Stimulated activated CD4-positive, alpha-beta T cell treated with anti-CD3 and anti-CD28 coated beads, Interleukin-15, amount 100 ng/mL, for 1 hour (primary cell): Measurements from ENCODE around the gene KRT2.

Experiments used
- DNase-seq, 2 donors: peaks; one replicate each; pipeline ENCODE4 v3.0.0-alpha.2; 2020; ENCODE audit warnings: low read depth in 1 of 2, low spot score in 1 of 2

Gene KRT2

DNA sequence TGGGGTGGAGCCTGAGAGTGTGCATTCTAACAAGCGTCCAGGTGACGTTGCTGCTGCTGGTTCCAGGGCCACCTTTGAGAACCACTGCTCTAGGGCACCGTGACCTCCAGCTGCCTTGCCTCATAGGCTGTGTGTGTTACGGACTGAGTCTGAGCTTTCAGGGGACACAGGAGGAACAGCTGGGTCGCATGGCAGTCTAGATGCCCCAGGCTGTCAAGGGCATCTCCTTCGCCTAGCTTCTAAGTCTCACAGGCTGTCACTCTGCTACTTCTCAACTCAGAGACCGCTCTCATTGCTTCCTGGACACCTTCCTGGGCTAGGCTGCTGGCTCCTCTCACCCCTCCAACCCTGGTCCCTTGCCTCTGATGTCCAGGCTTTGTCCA is 34.6 kb downstream of the KRT2 start:
- DNase-seq, result no peak

DNA sequence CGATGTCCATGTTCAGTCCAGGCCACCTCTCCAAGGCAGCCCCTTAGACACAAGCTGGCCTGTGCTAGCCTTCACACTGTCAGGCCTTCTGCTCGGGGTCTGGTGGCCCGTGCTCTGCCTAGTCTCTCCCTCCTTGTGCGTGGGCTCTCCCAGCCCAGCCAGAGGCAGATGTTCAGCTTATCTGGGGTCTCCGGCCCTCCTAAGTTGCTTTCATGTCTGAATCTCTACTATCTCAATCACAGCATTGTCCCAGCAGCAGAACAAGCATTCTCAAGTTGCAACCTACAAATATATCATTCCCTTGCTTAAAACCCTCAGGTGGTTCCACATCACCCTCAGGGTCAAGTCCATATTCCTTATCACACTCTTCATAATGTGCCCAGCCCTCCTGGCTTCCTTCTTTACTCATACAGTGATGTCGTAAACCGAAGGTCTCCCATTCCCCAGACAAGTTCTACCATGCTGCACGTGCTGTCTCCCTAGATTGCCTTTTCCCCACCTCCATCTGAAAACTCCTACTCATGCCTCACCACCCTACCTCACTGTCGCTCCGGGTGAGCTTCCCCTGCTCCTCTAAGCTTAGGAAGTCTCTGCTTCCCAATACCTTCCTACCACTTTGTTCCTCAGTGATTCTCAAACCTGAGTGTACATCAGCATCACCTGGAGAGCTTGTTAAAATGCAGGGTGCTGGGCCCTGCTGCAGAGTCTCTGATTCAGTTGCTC is 35.2 kb downstream of the KRT2 start:
- no peak for DNase-seq

DNA sequence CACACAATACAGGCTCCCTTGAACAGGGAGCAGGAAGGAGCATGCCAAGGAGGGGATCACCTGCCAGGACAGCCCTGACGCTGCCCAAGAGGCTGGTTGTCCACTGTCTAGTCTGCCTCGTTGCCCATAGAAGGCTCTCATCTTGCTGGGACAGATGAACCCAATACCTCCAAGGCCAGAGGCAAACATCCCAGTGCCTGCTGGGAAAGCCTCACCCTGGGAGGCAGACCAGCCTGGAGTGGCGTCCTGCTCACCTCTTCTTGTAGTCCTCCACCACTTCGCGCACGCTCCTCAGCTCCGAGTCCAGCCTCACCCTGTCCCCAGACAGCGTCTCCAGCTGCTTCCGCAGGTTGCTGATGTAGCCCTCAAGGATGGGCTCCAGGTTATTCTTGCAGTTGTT is 36.1 kb downstream of the KRT2 start:
- no peak for DNase-seq

DNA sequence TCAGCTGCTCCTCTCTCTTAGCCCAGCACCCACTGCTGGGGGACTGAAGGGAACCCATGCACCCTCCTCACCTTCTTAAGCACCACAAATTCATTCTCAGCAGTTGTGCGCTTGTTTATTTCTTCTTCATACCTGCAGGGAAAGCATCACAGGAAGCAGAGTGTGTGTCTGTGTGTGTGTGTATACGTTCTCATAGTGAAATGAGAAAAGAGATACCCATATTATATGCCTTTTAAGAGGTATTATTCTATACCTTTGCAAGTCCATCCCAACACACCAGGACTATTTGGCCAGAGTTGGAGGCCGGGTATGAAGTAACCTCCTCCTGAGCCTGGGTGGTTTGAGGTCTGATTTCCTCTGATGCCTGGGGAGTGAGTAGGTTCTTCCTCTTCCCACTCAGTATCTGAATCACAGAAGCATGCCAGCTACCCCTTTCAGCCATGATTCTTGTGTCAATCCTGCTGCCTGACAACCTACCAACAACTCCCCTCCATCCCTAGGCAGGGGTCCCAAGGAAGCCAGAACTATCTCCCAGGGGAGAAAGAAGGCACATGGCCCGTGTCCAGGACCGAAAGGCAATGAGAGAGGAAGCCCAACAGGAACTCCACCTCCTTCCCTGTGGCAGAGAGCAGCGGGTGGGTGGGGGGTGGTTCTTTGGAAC is 36.7 kb downstream of the KRT2 start:
- no peak for DNase-seq

DNA sequence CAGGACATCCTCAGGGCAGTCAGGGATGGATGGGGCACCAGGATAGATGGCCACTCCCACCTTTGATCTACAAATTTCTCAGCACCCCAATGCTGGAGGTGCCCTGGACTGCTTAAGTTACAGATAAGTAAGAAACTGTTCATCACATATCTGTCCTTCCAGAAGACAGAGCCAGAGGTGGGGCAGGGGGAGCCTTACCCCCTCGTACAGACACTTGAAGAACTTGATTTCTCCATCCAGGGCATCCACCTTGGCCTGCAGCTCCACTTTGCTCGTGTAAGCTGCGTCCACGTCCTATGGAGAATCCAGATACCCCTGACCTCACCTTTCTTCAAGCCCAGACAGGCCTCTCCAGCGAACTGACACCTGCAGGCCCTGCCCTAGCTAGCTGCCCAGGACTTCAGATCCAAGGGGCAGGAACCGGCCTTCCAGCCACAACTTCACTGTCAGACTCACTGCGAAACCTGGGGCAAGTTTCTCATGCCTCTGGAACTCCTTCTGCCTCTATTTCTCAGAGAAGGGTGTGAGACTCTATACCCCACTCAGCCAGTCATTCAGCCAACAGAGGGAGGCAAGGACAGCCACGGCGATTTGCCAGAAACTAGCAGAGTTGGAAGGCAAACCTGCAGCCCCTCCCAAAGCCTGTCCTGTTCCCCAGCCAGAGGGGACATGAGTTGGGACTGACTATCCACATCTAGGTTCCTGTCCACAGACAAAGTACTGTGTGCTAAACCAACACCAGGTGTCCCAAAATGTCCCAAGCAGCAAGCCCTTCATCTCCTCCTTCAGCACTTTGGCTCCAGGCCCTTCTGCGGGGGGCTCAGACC is 37.4 kb downstream of the KRT2 start:
- no peak for DNase-seq

DNA sequence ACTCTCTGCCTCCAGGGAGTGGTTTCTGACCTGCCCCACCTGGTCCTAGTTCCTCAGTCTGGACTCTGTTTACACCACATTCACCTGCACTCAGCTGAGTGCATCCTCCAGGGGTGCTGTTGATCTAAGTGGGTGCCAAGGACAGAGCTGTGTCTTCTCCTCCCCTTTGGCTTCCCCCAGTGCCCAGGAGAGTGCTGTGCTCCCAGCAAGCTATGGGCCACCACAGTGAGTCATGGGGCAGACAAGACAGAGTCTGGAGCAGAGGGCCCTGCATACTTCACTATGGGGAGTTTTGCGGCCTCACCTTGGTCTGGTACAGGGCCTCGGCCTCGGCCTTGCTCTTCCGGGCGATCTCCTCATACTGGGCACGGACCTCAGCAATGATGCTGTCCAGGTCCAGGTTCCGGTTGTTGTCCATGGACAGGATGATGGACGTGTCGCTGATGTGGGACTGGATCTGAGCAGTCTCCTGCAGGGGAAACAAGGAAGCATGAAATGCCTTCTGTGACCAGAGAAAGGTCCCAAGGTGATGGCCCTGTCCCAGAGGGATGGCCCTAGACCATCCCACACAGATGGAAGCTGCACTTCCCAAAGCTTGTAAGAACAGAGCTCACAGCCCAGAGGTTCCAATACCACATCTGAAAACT is 38.5 kb downstream of the KRT2 start:
- DNase-seq, result no peak

DNA sequence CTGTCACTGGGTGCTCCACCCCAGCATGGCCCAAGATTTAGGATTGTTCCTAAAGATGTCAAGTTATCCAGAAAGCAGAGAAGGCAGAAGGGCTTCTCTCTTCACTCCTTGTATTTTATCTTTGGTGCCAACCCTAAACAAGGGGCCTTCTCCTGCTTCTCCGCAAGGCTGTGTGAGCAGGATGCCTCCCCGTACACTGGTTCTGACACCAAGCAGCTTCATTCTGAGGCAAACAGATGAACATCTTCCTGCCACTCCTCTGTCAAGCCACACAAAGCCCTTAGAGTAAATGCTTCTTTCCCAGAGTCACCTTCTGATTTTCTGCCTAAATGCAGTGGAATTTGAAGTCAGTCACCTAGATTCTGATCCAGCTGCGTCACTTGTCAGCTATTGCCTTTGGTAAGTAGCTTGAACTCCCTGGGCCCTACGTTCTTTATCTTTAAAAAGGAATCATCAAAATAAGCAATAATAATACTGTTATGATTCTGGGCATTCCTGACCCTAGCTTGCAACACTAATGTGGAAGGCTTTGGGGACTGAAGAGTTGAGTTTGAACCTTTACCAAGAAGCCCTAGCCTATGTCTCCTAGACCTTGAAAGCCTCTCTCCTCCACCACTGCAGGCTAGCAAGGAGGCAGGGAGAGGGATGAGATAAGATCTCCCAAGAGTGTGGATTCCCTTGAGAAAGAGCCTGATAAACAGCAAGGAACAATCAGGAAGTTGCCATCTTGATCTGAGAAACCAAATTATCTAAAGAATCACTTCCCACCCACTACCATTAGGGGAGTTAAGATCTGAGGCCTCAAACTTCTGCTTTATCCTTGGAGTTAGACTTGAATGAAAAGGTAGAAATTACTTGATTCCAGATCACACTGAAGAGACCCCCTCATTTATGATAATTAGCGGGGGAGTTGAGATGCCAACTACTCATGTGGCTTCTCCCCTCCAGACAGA is 39.3 kb downstream of the KRT2 start:
- no peak for DNase-seq

DNA sequence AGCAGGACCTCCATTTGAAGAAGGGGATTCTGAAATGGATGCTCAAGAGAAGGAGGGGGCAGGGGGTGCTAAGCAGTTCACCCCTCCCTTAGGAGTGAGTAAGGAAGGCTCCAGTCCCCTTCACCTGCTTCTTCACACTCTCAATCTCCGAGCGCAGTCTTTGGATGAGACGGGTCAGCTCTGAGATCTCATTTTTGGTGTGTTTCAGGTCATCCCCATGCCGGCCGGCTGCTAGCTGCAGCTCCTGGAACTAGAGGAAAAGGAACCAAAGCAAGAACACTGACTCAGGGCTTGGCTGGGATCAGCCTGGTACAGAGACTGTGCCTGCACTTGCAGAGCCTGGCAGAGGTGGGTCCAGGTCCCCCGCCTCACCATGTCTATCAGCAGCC is 40.9 kb downstream of the KRT2 start:
- DNase-seq, result no peak

DNA sequence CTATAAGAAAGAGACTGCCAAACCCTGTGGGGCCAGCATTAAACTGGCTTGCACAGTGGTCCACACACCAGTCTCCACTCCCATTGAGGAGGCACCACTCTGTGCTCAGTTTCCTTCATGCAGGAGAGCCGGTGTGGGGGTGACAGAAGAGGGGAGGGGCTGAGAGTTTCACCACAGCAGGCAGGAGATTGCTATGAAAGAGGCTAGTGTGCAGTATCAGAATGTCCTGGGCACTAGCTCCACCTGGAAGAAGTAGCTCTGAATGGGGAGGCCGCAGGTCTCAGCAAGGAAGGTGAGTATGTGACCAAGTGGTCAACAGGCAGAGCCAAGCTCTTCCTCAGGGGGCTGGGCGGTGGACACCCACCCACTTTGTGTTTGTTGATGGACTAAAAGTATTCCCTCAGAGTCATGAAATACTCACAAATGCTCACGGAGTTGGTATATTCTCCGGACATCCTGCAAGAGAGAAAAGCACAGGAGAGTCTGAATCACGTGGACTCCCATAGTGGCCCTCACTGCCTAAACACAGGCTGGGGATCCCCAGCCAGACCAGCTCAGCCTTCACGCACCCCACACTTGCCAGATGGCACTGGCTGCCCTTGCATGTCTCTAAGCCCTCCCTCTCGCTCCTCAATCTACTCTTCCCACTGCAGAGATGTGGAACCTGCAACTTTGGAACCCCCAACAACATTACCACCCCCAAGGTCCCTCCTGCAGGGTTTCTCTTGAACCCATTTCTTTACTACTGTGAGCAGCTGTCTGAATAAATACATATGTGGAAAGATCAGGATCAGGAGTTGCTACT is 43.0 kb downstream of the KRT2 start:
- no peak for DNase-seq

DNA sequence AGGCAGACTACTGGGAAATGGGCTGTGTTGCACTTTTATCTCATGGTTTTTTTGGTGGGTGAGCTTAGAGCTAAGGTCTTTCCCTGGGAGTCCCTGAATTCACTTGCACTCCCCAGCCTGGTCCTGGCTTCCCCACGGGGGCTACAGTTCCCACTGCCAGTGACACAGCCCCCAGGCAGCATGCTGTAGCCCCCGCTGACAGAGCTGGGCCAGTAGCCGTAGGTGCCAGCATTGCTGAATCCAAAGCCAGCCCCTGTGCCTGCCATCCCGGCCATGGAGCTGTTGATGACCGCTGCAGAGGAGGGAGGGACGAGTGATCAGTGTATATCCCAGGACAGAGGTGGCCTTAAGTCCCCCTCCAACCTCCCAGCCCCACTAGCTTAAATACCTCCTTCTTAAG is 43.9 kb downstream of the KRT2 start:
- no peak for DNase-seq

DNA sequence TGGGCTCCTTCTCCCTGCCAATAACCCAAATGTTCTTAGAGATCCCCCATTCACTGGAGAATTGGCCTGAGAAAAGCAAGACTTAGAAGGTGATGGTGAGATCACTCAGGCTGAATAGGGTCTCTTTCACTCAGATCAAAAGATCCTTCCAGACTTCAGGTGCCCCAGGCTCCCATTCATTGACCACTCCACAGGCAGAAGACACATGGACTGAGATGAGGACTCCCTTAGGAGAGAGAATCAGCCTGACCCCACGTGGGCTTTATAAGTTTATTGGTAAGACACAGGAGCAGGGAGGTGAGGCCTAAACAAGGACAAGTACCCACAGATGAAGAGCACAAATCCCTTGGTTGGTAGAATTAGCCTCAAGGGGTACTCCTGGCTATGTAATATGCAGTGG is 44.7 kb downstream of the KRT2 start:
- no peak for DNase-seq

DNA sequence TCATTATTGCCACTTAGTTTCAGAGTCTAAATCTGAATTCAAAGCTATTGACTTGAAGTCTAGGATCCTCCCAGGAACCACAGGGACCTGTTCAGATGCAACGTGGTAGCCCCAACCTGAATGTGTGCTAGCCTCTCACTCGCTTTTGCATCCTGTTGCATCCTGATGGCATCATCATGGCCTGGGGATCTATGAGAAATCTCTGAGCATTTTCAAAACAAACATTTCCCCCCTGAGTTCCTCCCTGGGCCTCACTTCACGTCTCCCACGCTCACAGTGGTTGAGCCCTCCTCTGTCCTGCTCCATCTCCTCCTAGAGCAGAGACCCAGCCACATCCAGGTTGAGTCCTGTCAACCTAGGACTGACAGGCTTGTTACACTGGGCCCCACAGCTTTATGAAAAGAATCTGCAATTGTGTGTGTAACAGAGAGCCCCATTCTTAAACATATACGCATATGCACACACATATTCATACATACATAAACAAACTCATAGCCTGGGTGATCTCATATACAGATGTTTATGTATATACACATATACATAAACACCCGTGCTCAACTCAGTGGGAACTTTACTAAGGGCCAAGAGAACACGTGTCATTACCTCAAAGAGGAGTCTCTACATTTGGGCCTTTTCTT is 45.3 kb downstream of the KRT2 start:
- no peak for DNase-seq

DNA sequence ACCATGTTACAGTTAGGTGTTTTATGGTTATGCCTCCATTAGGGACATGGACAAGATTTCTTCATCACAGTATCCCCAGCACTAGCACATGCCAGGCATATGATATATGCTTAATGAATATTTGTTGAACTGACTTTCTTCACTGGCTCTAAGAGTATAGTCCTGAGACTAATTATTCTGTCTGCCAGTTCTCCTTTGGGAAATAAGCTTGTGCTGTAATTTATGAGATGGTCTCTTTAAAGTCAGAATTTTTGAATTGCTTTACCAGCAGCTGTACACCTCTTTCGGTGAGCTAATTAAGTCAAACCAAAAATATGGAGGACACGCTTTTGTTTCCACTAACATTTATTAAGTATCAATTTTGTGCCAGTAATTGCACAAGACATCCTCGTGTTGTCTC is 45.9 kb downstream of the KRT2 start:
- no peak for DNase-seq

DNA sequence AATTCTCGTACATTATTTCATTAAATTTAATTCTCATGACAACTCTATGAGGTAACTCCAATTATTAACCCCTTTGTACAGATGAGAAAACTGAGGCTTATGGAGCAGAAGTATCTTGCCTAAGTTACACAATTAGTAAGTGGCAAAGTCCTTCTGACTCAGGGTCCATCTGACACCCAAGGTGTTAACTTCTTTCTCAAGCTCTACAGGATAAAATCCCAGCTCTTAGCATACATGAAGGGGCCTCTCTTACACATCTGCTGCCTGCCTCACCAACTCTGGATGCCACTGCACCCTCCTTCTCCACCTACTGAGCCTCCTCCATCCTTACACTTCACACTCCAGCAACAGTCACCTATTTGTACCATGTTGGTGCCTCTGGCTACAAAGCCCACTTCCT is 46.5 kb downstream of the KRT2 start:
- DNase-seq, result no peak

DNA sequence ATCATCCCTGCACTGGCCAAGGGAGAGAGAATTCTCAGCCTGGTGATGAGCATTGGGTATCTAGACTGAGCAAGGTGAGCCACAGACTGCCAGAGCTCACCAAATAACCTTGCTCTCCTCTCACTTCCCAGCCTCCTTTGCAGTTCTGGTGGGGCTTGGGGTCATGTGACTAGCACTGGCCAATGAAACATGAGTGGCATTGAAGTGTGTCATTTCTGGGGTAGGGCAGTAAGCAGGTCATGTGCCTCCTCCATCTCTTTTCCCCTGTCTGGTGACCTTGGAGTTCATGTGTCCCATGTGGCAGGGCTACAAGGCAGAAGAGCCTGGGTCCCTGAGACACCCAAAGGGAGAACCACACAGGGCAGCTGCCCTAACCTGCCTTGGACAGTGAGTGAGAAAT is 47.2 kb downstream of the KRT2 start:
- no peak for DNase-seq

DNA sequence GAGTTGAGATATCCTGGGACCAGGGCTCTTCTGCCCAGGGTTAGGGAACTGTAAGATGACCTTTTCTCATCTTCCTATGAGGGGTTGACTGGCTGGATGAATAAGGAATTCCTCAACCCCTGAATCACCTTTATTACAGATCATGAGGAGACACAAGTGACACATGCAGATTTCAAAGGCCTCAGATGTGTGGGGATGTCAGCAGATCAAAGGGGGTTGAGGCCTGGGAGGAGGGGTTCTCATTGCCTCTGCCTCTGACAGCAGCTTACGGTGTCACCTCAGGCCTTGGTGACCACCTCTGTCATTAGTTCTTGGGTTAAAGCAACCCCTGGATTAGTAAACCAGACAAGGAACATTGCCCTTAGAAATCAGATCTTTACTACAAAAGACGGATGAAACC is 48.7 kb downstream of the KRT2 start:
- no peak for DNase-seq

DNA sequence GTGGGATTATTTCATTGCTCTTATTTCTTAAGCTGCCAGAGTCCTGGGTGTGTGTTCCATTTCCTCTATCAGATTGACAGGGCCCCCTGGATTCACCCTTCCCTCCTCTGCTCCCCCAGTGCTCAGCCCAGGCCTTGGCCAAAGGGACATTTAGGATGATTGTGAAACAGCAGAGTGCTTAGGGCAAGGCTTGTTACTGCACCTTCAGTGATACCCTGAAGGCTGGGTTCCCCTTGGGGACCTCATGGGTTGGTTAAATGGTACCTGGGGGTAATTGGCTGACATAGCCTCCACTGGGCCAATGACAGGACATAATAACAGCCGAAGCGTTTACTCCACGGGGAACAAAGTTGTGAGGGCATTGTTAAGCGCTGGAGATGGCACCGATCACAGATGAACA is 49.5 kb downstream of the KRT2 start:
- DNase-seq, result no peak

DNA sequence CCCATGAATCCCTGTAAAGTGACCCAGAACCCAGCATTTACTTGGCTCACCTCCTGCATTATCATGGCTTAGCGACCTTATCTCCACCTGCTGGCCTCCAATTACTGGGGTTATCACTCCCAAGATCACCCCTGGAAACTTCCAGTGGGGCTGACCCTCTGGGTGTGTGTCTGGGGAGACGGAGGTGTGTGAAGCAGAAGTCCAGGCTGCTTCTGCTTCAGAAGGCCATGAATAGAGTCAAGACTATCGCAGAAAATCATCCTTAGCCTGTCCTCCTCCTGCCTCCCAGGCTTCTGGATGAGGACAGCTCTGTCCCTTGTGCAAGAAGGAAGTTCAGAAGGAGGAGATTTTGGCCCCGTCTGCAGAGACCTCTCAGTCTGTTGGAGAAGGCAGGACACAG is 50.3 kb downstream of the KRT2 start:
- no peak for DNase-seq

DNA sequence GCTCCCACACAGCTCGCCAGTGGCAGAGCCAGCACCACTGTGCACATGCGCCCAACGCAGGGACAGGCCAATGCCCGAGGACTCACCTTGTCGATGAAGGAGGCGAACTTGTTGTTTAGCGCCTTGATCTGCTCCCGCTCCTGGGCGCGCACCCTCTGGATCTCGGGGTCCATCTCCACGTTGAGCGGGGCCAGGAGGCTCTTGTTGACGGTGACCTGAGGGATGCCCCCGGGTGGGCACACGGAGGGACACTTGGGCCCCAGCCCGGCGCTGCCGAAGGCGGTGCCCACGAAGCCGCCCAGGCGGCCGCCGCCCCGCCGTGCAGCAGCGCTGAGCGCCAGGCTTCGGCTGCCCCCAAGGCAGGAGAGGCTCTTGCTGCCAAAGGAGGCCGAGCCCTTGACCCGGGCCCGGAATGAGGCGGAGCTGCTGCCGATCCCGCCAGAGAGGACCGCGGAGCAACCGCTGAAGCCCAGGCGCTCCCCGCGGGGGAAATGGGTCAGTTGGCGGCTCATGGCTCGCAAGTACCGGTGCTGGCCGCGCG is 51.0 kb downstream of the KRT2 start, which contains the start of gene KRT72:
TSS of gene KRT72 (minus strand) at position 523 of the 541 bp plus-strand sequence. CDS start at position 512, 11 bp downstream.
- no peak for DNase-seq
